ENCODE measurements around the gene TMED9.

- no peak for TF ChIP-seq CTCF (IDR thresholded peaks at IDR 0.05)
- no peak for TF ChIP-seq EP300 (IDR thresholded peaks at IDR 0.05; ENCODE audit: low read depth)
- TF ChIP-seq POLR2AphosphoS5 (IDR thresholded peaks at IDR 0.05) = no peak
Measured at GRCh38 chr5:177611446-177612214, 19.6 kb downstream of the TMED9 start.

Data from transverse colon (tissue), 4 donors.